Fibroblast of the conjunctiva (primary cell): Measurements from ENCODE around the gene JARID2.

Experiments used
- DNase-seq: peaks from one replicate; pipeline ENCODE4 v3.0.0-alpha.2; 2010; ENCODE audit warnings: low read depth

Gene JARID2

GRCh38 chr6:15550546-15551123 is 304.8 kb downstream of the JARID2 start:
- no peak for DNase-seq

DNA sequence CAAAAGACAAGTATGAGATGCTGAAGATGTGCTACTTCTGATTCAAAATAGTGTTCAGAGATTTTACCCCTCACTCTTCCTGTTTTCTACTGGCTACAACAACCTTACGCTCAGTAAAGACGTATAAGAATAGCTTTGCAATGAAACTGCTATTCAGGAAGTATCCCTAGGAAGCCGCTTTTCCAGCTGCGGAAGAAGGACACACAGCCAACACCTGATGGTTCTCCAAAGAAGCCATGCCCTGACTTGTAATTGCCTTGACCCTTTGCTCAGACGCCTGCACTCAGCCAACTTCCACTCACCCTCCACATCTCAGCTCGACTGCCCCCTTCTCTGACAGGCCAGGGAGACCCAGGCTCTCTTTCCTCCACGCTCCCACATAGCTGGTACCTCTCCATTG is 305.4 kb downstream of the JARID2 start:
- no peak for DNase-seq

- no peak for DNase-seq
Measured at GRCh38 chr6:15551798-15552197, 305.9 kb downstream of the JARID2 start.

GRCh38 chr6:15553031-15553430 is 307.2 kb downstream of the JARID2 start:
- DNase-seq: no peak

GRCh38 chr6:15553736-15554294 is 307.9 kb downstream of the JARID2 start:
- DNase-seq: no peak

- DNase-seq: no peak
Measured at GRCh38 chr6:15554728-15555100, 308.8 kb downstream of the JARID2 start.

GRCh38 chr6:15555101-15556038 is 309.5 kb downstream of the JARID2 start:
- no peak for DNase-seq

DNA sequence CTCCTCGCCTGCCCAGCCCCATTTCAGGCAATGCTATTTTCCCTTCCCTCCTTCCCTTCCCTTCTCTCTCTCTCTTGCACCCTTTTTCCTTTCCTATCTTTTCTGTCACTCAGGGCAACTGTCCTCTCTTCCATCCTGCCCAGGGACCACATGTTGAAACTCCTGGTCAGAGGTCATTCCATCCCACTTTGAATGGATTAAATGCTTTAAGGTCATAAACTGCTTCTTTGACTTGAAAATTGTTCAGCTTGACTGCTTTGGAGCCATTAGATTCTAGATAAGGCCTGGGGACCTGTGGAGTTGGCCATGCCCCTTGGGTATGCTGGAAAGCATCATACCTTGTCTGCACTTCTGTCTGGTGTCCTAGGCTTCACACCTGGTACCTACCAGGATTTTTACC is 310.8 kb downstream of the JARID2 start:
- no peak for DNase-seq

GRCh38 chr6:15557174-15557573 is 311.3 kb downstream of the JARID2 start:
- no peak for DNase-seq

DNA sequence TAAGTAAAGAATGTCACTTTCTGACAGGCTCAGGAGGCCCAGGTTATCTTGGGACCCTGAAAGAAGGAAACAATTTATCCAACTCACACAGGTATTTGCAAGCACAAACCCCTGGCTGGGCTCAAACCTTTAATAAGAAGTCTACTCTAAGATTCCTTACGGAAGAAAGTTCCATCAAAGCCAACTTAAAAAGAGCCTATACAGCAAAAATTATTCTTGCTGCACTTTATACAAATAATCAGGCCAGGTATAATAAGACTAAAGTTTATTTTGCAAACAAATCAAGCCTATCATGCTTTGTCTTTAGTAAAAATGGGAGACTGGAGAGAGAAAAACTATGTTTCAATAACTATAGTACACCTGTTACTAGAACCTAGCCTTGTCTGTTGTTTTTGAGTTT is 314.8 kb downstream of the JARID2 start:
- DNase-seq: no peak

- DNase-seq: no peak
Measured at GRCh38 chr6:15561447-15562199, 315.8 kb downstream of the JARID2 start.

GRCh38 chr6:15562977-15563376 is 317.1 kb downstream of the JARID2 start:
- DNase-seq: no peak

DNA sequence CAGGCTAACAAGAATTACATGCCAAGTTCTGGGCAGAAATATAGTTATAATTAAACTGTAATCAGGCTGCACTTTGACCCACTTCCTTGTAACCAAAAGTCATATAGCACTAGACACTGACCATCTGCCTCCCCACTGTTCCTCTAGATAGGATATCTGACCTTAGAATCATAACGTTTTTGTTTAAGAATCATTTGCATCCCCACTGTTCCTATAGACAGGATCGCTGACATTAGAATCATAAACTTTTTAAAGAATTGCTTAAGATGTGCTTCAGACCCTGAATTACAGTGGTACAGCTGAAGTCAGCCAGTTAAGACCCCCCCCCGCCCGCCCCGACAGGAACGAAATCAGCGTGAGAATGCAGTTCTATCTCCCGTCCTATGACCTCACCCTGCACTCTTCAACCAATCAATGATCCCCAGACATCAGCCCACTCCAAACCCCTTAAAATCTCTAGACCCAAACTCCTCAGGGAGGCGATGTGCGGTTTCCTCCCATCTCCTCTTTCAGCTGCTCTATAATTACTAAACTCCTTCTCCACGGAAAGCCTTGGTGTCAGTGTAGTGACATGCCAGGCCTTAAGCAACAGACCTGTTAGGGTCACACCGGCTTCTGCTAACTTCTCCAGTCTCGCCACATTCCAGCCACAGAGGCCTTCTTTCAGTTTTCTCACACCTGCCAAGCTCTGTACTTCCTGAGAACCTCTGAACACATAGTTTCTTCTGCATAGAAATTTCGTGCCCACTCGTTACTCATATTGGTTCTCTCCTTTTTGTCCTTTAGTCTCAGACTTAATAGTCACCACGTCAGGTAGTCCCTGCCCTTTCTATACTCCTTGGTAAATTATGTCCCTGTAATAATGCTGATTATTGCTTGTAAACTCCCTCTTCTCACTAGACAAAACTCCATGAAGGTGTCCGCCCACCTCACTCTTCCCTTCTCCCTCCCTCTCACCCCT is 323.4 kb downstream of the JARID2 start:
- no peak for DNase-seq

GRCh38 chr6:15570171-15570570 is 324.3 kb downstream of the JARID2 start:
- DNase-seq: no peak
